ENCODE data around the gene OTOS. TPM values are rescaled to one million over a fixed set of nuclear protein-coding genes. Genes with fewer than 3 reads are reported as not detected.

The OTOS gene
- total RNA-seq, 1 experiment from 2014 or later = not detected

DNA sequence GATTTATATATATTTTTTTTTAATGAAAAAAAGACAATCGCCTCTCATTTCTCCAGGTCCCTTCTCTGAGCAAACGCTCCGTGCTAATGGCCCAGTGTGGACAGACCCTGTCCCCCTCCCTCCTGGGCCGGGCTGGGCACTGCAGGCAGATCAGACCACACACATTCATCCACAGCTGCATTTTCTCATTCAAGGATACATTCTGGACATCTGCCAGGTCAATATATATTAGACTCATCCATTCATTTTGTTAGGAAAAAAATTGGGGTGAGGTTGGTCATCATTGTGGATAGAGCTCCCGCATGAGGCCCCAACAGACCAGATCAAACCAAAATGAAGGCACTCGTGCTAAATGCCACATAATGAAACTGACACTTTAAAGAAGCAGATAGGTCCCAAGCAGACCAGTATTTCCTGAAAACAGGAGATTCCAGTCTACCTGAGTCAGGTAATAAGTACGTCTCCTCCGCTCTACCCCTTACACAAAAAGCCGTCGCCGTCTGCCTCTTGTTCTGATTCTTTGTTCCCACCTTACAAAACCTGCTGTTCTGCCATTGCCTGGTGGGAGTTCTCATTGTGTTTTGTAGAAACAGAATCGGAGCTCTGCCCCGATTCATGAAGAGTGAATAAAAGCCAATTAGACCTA is 15.4 kb upstream of the OTOS start:
- BruUV-seq (replicated peaks) = no TSS peak
- ChIA-PET POLR2A (ENCODE audit: low non-redundant PET) (no interaction called here), CTCF (no interaction called here)
- TF ChIP-seq EZH2 (IDR thresholded peaks at IDR 0.05; ENCODE audit: borderline replicate concordance, low read depth, low read length, poor library complexity, severe bottlenecking) = no peak
- TF ChIP-seq, protein P1, sequence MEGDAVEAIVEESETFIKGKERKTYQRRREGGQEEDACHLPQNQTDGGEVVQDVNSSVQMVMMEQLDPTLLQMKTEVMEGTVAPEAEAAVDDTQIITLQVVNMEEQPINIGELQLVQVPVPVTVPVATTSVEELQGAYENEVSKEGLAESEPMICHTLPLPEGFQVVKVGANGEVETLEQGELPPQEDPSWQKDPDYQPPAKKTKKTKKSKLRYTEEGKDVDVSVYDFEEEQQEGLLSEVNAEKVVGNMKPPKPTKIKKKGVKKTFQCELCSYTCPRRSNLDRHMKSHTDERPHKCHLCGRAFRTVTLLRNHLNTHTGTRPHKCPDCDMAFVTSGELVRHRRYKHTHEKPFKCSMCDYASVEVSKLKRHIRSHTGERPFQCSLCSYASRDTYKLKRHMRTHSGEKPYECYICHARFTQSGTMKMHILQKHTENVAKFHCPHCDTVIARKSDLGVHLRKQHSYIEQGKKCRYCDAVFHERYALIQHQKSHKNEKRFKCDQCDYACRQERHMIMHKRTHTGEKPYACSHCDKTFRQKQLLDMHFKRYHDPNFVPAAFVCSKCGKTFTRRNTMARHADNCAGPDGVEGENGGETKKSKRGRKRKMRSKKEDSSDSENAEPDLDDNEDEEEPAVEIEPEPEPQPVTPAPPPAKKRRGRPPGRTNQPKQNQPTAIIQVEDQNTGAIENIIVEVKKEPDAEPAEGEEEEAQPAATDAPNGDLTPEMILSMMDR (conservative IDR thresholded peaks at IDR 0.05; ENCODE audit: low read depth, low read length) = no peak
- Histone ChIP-seq H3K36me3 (ENCODE audit: insufficient read depth, low read length, poor library complexity, severe bottlenecking) (no peaks in the 10 kb centered on the region), H3K27me3 (replicated peaks; ENCODE audit: insufficient read depth, low read depth, low read length, poor library complexity) (peaks cover 18% of the 10 kb centered on the region), H3K27ac (ENCODE audit: low read depth, low read length, poor library complexity, severe bottlenecking) (no peak overlapping the region), H3K4me3 (ENCODE audit: low read depth, low read length, poor library complexity, severe bottlenecking) (no peak overlapping the region), H3K9me3 (ENCODE audit: low read depth, low read length, poor library complexity, severe bottlenecking) (no peaks in the 10 kb centered on the region), H3K4me1 (ENCODE audit: insufficient read depth, low read length, poor library complexity, severe bottlenecking) (no peaks in the 10 kb centered on the region)
- intact Hi-C loops (cut with micrococcal nuclease; ENCODE audit: unreplicated experiment) = no loop called here
- no peak for DNase-seq (ENCODE audit: low spot score)

DNA sequence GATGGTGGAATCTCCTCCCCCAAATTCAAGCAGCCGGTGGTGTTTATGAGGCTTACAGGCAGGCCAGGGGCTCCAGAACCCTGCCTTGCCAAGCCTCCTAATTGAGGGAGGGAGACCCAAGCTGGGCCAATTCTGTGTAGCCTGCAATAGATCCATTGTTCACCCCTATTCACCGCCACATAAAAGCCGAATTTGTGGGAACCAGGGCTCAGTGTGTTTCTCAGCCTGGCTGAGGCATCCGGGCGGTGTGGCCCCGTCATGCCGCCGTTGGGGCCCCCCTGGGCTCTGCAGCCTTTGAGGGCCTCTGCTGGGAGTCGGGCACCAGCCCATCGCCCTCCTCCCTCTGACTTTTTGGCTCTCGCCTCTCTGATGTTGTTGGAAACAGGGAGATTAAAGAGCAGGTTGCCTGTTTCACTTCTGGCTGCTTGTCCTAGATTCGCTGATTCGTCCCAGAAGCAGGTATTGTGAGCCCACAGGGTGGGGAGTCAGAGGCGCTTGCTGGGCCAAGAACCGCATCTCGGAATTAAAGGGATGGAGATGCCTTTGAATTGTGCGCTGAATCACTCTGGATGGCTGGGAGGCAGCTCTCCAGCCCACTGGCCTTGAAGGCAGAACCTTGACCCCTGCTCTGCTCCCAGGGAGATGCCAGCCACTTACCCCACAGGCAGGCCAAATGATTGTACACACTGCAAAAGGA is 14.7 kb upstream of the OTOS start:
- intact Hi-C loops (cut with micrococcal nuclease; ENCODE audit: unreplicated experiment) = no loop called here
- no TSS peak for BruUV-seq (replicated peaks)

DNA sequence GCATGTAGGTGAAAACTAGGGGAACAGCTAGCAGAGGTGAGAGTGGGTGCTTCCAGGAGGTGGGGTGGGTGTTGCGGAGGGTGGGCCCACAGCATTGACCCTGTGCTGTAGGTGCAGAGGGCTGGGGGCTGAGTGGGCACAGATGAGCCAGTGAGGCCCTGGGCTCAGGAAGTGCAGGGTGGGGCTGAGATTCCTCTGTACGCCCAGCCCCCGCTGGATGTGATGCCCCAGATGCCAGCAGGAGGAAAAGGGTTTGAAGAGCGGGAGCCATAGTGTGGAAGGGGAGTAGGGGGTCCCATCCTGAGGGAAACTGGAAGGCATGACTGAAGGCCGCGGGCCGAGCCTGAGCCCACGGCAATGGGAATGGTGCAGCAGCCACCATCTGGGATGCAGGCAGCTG is 14.1 kb upstream of the OTOS start:
- intact Hi-C loops (cut with micrococcal nuclease; ENCODE audit: unreplicated experiment) = no loop called here
- BruUV-seq (replicated peaks) = no TSS peak

More for the DNA sequence above, 14.7 kb upstream of the OTOS start:
- H3K9me3 ChIP-seq (ENCODE audit: low read depth, low read length, poor library complexity, severe bottlenecking) = no peaks in the 10 kb centered on the region
- no peak overlapping the region for H3K4me3 ChIP-seq (ENCODE audit: low read depth, low read length, poor library complexity, severe bottlenecking)
- H3K27ac ChIP-seq (ENCODE audit: low read depth, low read length, poor library complexity, severe bottlenecking) = no peak overlapping the region
- no peak for DNase-seq (ENCODE audit: low spot score)
- H3K4me1 ChIP-seq (ENCODE audit: insufficient read depth, low read length, poor library complexity, severe bottlenecking) = no peaks in the 10 kb centered on the region
- no peaks in the 10 kb centered on the region for H3K36me3 ChIP-seq (ENCODE audit: insufficient read depth, low read length, poor library complexity, severe bottlenecking)
- CTCF ChIA-PET = no interaction called here
- TF ChIP-seq EZH2 (IDR thresholded peaks at IDR 0.05; ENCODE audit: borderline replicate concordance, low read depth, low read length, poor library complexity, severe bottlenecking) = no peak
- TF ChIP-seq, protein P1 (conservative IDR thresholded peaks at IDR 0.05; ENCODE audit: low read depth, low read length) = no peak
- POLR2A ChIA-PET (ENCODE audit: low non-redundant PET) = no interaction called here
- peaks cover 18% of the 10 kb centered on the region for H3K27me3 ChIP-seq (replicated peaks; ENCODE audit: insufficient read depth, low read depth, low read length, poor library complexity)

More for the DNA sequence above, 14.1 kb upstream of the OTOS start:
- DNase-seq (ENCODE audit: low spot score) = no peak
- Histone ChIP-seq H3K36me3 (ENCODE audit: insufficient read depth, low read length, poor library complexity, severe bottlenecking) (no peaks in the 10 kb centered on the region), H3K9me3 (ENCODE audit: low read depth, low read length, poor library complexity, severe bottlenecking) (no peaks in the 10 kb centered on the region), H3K4me3 (ENCODE audit: low read depth, low read length, poor library complexity, severe bottlenecking) (no peak overlapping the region), H3K27ac (ENCODE audit: low read depth, low read length, poor library complexity, severe bottlenecking) (no peak overlapping the region), H3K4me1 (ENCODE audit: insufficient read depth, low read length, poor library complexity, severe bottlenecking) (no peaks in the 10 kb centered on the region), H3K27me3 (replicated peaks; ENCODE audit: insufficient read depth, low read depth, low read length, poor library complexity) (peaks cover 18% of the 10 kb centered on the region)
- ChIA-PET POLR2A (ENCODE audit: low non-redundant PET) (no interaction called here), CTCF (no interaction called here)
- TF ChIP-seq, protein P1 (conservative IDR thresholded peaks at IDR 0.05; ENCODE audit: low read depth, low read length) = no peak
- TF ChIP-seq EZH2 (IDR thresholded peaks at IDR 0.05; ENCODE audit: borderline replicate concordance, low read depth, low read length, poor library complexity, severe bottlenecking) = no peak

Data from A673 (cell line).